Fibroblast of gingiva (primary cell): Measurements from ENCODE around the gene GPBP1L1.
A peak's percentile ranks its signal among the peaks of the same experiment; 100 is the strongest.
"Not testable (repeated sequence)": the region's sequence is repeated elsewhere in the genome, so short reads cannot be mapped to it uniquely, and the experiment has no call there.

Experiments
- DNase-seq: peaks from one replicate; pipeline ENCODE4 v3.0.0-alpha.2; 2011; ENCODE audit warnings: low read depth

The GPBP1L1 gene

DNA sequence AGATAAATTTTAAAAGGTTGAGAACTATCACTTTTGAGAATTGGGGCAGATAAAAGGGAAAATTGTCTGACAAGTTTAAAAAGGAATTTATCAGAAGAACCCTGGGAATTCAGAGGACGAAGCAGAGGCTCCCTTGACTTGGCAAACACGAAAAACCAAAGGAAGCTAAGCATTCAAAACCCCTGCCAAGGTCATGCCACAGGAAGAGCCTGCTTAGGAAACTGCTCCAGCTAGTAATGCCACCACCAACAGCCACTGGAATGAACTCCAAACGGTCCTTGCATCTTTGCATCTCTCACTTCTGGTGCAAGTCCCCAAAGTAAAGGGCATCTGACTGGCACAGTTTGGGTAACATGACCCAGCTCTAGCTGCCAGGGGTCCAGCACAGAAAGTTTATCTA lies 7.2 kb downstream of the GPBP1L1 start:
- DNase-seq = peak; percentile 73

DNA sequence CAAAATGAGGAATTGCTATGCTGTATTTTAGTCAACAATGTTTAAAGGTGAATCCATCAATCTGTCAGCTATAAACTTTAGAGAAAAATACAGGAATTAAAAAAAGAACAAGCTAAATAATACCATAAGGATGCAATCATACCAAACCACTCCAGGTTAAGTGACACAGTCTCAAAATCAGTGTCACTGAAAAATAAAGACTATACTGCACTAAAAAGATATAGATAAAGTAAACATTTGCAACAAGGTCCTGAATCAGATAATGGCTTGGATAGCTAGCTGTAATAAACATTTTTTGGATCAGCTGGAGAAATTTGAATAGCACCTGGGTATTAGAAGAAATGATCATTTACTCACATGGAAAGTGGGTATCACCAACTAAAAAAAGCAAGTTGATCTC lies 7.8 kb downstream of the GPBP1L1 start:
- DNase-seq = no peak

DNA sequence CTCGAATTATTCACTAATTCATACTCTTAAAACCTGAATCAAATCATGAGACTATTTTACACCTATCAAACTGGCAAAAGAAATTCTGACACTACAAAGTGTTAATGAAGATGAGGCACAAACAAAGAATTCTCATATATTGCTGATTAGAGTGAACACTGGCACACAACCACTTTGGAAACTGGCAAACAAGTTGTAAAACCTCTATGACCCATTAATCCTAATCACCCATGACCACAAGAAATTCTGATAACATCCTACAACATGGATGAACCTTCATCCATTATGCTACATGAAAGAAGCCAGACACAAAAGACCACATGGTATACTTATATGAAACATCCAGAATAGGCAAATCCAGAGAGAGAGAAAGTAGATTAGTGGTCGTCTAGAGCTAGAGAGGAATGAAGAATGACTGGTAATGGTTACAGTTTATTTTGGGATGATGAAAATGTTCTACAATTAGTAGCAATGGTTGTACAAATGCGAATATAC lies 8.5 kb downstream of the GPBP1L1 start:
- DNase-seq = no peak

DNA sequence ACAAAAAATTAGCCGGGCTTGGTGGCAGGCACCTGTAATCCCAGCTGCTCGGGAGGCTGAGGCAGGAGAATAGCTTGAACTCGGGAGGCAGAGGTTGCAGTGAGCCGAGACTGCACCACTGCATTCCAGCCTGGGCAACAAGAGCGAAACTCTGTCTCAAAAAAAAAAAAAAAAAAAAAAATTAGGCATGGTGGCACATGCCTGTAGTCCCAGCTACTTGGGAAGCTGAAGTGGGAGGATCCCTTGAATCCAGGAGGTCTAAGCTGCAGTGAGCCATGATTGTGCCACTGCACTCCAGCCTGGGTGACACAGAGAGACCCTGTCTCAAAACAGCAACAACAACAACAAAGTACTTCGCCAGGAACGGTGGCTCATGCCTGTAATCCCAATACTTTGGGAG lies 9.8 kb downstream of the GPBP1L1 start:
- DNase-seq = not testable (repeated sequence)

DNA sequence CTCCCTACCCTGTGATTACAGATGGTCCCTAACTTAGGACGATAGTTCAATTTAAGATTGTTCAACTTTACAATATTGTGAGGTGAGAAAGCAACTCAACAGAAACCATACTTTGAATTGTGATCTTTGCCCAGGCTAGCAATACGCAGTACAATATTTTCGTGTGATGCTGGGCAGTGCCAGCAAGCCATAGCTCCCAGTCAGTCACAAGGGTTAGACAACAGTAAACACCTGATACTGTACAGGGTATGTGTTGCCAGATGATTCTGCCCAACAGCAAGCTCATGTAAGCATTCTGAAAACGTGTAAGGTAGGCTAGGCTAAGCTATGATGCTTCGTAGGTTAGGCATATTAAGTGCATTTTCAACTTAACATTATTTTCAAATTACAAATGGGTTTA lies 11.9 kb downstream of the GPBP1L1 start:
- no peak for DNase-seq

DNA sequence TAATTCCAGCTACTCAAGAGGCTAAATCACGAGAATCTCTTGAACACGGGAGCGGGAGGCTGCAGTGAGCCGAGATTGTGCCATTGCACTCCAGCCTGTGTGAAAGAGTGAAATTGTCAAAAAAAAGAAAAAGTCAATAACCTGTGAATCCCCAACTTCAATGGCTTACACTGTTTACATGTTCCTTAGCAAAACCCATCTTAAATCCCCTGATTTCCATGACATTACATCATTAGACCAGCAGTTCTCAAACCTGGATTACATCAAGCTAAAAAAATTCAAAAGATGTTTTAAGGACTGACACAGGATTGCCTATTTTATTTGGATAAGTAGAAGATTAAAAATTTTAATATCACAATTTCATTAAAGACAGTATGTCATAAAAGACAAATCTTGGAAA lies 12.4 kb downstream of the GPBP1L1 start:
- no peak for DNase-seq

DNA sequence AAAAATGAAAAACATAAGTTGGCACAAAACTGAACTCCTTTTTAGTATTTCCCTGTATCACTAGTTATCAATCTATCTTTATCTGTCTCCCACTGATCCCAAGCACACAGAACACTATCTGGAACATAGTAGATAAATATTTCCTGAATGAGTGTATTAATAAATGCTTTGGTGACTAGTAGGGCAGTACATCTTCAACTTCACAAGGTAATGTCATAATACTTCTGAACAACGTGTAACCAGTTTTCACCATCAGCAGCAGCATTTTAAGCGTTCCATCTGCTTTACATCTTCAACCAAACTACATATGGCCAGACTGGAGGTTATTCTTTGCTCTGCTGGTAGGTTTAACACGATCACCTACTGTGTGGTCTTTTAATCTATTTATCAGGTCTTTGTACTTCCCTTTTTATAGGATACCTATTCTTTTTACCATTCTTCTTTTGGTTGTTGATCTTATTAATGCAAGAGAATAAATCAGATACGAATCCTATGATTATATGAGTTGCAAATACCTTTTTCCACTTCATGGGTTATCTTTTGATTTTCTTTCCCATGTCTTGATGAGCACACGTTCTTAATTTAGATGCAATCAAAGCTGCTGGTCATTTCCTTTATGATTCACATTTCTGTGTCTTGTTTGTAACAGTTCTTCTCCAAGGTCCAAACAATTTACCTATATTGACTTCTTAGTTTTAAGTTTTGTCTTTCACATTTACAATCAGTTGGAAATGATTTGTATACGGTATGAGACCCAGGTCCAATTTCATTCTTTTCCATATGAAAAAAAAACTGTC lies 16.3 kb downstream of the GPBP1L1 start:
- DNase-seq = peak; percentile 9

DNA sequence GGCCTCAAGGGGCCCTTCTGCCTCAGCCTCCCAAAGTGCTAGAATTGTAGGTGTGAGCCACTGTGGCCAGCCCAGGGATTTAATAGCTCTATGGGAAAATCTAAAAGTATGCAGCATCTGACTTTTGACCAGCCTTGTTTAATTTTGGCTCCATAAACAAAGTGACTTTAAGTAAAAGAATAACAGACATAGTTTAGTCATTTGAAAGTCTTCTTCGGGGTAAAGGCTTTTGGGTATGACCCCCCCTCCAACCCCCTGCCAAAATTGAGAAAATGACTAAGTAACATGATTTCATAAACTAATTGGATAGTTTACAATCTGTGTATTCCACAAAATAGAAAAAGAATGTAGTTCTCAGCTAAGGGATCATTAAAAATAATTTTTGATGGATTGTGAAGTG lies 17.0 kb downstream of the GPBP1L1 start:
- peak; percentile 69 for DNase-seq

DNA sequence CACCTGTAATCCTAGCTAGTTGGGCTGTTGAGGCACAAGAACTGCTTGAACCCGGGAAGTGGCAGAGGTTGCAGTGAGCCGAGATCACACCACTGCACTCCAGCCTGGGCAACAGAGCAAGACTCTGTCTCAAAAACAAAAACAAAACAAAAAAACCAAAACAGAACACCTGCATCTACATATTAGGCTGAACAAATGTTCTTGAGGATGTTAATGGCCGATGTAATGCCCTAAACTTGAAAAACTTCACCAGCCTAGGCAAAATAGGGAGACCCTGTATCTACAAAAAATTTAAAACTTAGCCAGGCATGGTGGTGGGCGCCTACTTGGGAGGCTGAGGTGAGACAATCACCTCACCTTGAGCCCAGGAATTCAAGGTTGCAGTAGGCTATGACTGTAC lies 17.8 kb downstream of the GPBP1L1 start:
- DNase-seq = no peak

DNA sequence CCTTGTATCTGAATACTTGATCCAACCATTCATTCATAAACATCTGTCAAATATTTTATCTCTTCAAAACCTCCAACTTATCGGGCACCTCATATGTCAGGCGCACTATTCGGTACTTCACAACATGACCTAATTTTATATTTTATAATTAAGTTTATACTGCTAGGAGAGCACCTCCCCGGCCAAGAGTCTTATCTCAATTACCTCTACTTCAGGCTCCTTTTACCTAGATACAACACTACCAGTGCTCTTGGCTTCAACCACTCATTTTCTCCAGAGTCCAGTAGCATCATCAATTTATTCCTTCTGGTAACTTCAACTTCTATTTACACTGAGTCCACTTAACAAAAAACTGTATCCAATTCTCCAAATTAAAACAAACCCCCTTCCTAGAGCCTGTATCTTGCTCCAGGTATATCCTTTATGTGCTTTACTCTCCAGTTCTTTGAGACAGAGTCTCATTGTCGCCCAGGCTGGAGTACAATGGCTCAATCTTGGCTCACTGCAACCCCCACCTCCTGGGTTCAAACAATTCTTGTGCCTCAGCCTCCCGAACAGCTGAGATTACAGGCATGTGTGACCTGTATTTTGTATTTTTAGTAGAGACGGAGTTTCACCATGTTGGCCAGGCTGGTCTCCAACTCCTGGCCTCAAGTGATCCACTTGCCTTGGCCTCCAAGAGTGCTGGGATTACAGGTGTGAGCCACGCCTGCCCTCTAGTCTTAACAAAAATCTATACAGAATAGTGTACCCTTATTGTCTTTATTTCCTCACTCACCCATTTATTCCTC lies 18.8 kb downstream of the GPBP1L1 start:
- no peak for DNase-seq

DNA sequence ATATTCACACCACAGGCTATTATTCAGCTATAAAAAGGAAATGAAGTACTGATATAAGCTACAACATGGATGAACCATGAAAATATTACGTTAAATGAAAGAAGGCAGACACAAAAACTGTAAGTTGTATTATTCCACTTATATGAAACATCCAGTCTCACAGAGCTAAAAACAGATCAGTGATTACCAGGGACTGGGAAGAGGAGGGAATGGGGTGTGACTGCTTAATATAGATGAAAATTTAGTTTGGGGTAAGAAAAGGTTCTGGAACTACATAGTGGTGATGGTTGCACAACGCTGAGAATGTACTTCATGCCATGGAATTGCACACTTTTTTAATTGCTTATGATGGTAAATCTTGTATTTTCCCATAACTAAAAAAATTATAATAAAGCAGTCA lies 19.5 kb downstream of the GPBP1L1 start:
- DNase-seq = no peak

DNA sequence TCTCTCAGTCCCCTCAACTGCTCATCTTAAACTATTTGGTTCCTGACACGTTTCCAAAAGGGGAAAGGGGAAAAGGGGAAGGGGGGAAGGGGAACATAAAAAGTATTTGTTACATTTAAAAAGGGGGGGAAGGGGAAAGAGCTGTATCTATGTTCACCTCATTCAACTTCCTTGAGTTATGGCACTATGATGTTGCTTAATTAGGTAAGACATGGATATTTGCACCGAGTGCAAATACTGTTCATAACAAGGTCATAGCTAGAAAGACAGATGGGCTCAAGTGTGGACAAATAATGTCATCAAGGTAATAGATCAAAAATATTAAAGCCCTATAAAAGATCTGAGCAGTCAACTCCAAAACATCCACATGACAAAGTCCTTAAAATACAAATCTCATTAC lies 26.0 kb downstream of the GPBP1L1 start:
- DNase-seq = no peak

DNA sequence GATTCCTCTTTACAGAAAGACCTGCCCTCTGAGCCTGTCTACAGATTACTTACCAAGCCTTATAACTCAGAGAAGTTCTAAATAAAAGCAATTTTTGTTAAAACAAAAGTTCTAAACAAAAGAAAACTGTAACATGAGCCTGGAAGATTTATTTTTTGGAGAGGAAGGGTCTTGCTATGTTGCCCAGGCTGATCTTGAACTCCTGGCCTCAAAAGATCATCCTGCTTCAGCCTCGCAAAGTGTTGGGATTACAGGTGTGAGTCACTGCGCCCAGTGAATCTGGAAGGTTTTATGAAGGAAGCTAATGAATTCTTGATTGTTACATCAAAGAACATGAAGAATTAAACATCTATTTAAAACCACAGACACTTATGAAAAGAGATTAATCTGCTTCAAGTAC lies 27.1 kb downstream of the GPBP1L1 start:
- no peak for DNase-seq

DNA sequence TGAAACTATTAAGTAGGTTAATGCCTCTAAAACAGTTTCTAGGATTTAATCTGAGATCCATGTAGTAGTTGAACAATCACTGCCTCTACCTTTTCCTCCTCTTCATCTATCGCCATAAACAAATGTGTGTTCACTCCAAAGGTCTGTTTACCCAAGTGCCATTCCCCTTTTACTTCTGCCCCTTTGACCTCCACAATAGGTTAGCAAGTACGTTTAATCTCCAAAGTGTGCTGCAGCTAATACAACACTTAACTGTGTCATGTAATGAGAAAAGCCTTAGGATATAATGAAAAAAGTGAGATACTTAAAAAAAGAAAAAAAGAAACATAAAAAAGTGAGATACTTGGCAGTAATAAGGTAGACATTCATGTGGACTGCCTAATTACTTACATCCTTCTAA lies 28.2 kb downstream of the GPBP1L1 start:
- DNase-seq = no peak

DNA sequence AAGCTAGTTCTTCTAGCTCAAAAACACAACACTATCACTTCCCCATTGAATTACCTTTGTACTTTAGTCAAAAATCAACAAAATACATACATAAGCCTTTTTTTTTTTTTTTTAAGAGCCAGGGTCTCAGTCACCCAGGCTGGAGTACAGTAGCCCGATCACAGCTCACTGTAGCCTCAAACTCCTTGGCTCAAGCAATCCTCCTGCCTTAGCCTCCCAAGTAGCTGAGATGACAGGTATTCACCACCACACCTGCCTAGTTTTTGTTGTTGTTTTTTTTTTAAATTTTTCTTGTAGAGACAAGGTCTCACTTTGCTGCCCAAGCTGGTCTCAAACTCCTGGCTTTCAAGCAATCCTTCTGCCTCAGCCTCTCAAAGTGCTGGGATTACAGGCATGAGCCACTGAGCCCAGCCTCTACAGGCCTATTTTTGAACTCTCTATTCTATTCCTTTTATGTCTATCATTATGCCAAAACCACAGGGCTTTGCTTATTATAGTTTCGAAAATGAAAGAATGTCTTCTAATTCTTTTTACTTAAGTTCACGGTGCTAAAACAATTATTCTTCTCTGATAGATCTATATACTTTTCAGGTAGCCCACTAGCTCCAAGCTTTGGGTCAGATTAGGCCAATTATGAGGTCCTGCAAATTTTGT lies 29.6 kb downstream of the GPBP1L1 start:
- DNase-seq = no peak

DNA sequence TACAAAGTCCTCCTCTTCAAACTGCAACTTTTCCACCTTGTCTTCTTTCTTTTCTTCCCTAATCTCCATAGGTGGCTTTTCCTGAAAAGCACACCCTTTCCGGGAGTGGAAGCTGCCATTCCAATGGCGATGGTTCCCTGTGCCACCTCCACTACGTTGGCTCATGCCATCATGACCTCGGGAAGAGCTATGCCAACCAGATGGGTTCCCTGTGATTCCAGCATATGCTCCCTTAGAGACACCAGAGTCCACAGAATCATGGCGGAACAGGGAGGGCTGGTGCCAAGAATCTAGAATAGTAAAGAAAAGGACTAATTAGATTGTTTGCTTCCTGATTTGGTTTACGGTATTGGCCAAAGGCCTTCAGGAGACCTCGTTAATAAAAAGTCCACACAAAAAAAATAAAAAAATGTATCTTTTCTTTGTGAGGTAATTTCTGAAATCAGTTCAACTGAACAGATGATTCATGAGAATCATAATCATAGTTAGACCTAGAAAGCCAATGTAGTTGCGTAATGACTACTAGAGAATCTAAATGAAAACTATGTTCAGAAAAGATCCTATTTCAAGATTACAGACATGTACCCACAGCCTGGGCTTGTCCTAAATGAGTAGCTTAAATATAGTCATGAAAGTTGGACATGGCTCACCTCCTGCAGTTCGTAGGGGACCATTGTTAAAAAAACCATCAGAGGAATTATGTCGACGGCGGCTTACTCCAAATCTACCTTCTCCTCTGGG lies 31.6 kb downstream of the GPBP1L1 start:
- DNase-seq = peak; percentile 70

DNA sequence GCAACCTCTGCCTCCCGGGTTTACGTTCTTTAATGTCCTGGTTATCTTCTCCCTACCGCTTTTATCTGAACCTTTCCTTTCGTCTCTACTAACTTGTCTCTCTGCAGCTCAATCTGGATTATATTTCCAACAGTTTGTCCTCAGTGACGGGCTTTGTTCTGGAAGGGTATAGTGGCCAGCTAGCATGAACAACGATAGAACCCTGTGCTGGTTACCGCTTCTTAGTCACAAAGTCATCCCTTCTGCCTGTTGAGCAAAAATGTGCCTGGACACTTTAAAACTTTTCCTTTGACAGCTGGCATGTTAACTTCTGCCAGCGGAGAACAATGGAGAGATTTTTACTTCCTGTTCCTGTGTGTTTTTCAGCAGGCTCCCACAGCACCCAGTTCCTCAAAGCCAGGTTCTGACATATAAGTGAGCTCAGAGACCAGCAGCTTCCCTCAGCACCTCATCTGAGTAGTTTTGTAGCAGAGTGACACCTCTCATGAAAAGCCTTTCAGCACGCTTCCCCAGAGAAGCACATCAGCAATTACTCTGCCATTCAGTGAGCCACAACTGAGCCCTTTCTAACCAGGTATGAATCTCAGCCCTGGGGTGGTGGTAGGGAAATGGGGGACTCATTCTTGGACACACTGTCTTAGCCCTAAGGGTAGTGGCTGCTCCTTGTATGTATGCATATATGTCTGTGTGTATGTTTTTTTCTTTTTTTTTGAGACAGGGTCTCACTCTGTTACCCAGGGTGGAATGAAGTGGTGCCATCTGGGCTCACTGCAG lies 38.9 kb downstream of the GPBP1L1 start:
- DNase-seq = no peak

DNA sequence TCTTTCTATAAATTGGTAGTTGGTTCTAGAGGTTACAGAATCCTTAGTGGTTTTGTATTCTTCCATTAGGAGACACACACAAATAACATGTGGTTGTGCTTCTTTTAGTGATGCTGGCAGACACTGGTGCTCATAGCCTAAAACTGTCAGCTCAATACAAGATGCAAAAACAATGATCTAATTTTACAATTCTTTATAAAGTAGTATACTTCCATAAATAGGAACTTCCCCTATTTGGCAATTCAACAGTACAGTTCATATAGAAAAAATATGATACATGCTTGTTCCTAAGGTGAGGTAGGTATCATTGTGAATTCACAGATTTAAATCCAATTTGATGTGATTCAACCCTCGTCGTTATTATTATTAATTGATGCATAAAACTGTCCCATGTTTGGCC lies 41.7 kb downstream of the GPBP1L1 start:
- no peak for DNase-seq

DNA sequence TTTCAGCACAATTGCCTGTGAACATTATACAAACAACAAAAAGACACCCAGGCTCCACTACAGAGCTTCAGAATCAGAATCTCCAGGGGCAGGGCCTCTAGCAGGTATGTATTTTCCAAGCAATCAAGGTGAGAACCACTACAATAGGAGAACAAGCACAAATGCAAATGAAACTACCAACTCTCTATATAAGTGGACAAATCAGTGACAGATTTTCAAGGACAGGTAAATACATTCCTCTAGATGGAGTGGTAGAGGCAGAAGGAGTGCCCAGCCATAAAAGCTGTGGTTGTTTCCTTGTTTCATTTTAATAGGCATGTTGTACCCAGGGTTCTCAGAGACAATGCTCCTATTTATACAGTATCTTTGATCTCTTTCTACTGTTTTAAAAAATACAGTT lies 42.4 kb downstream of the GPBP1L1 start:
- no peak for DNase-seq

DNA sequence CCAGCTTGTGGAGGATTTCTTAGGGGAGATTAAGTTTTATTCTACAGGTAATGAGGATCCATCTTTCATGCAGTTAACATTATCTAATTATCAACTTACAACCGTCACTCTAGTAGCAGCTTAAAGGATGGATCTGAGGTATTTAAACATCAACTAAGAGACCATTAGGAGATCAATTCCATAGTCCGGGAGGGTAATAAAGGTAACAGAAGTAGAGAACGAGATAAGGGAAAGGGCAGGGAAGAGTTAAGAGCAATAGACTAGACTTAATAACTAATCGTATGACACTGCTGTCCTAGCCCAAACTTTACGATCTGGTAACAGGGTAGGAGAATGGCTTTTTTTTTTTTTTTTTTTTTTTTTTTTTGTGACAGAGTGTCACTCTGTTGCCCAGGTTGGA lies 43.0 kb downstream of the GPBP1L1 start:
- DNase-seq = no peak

DNA sequence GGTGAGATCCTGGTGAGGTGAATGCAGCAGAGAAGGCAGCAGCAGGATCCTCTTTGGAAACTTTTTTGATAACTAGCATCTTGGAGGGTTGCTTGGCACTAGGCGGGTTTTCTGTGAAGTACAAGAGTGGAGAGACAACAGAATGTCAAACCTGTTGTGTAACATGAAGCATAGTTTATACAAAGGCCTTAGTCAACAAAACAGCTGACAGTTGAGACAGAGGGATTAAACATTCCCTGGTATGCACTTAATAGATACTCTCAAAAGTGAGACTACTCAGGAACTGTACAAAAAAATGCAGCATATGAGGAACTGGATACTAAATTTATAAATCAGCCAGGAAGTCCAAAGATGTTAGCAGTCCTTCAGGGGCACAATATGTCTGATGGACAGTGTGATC lies 46.0 kb downstream of the GPBP1L1 start:
- DNase-seq = peak; percentile 35
